ENCODE data around the gene STK33. TPM values are rescaled to one million over a fixed set of nuclear protein-coding genes. Genes with fewer than 3 reads are reported as not detected.

Gene STK33
- total RNA-seq, result 1 to 10 TPM in 1 of 2 experiments, under 1 TPM in 1; 0.72 to 1.1 TPM

GRCh38 chr11:8593935-8594909 is at the start of gene STK33:
Gene STK33 (minus strand): TSS chr11:8594228. CDS start chr11:8474905, 119,323 bp downstream.
- intact Hi-C loops (cut with micrococcal nuclease), result no loop called here
- H3K9me3 Mint-ChIP-seq, result no peaks in the 10 kb centered on the region
- H3K4me3 Mint-ChIP-seq, result peak within 1 kb of the TSS; percentile 61
- H3K27ac Mint-ChIP-seq, result no peak within 1 kb of the TSS
- peaks cover 53% of the 10 kb centered on the region for H3K27me3 Mint-ChIP-seq (ENCODE audit: low read depth)
- DNase-seq, result peak; percentile 63
- CTCF ChIA-PET, result interaction anchor here (0.6 to 1.6 kb wide), 4 partner anchors 15 to 495 kb away, joined by 3 read pairs; no protein-coding TSS in a partner anchor
- H3K36me3 Mint-ChIP-seq (ENCODE audit: low read depth), result no peaks in the 10 kb centered on the region
- H3K4me1 Mint-ChIP-seq (ENCODE audit: low read depth), result peaks cover 3% of the 10 kb centered on the region

GRCh38 chr11:8642196-8642841 is 48.3 kb upstream of the STK33 start:
- Mint-ChIP-seq H3K36me3 (ENCODE audit: low read depth) (peaks cover 36% of the 10 kb centered on the region), H3K27ac (no peak overlapping the region), H3K4me3 (no peak overlapping the region), H3K9me3 (no peaks in the 10 kb centered on the region), H3K4me1 (ENCODE audit: low read depth) (no peaks in the 10 kb centered on the region), H3K27me3 (ENCODE audit: low read depth) (no peaks in the 10 kb centered on the region)
- CTCF ChIA-PET, result interaction anchor here (0.6 kb wide), 1 partner anchor 182 kb away, joined by 3 read pairs; no protein-coding TSS in a partner anchor
- DNase-seq, result no peak
- intact Hi-C loops (cut with micrococcal nuclease), result no loop called here

- Mint-ChIP-seq H3K27me3 (ENCODE audit: low read depth) (no peaks in the 10 kb centered on the region), H3K9me3 (peaks cover 6% of the 10 kb centered on the region), H3K4me3 (no peak overlapping the region), H3K36me3 (ENCODE audit: low read depth) (peaks cover 40% of the 10 kb centered on the region), H3K4me1 (ENCODE audit: low read depth) (no peaks in the 10 kb centered on the region), H3K27ac (no peak overlapping the region)
- no peak for DNase-seq
- CTCF ChIA-PET, result no interaction called here
- intact Hi-C loops (cut with micrococcal nuclease), result no loop called here
These were observed 47.3 kb upstream of the STK33 start for GRCh38 chr11:8641332-8641731.

GRCh38 chr11:8640267-8640906 is 46.4 kb upstream of the STK33 start:
- H3K4me1 Mint-ChIP-seq (ENCODE audit: low read depth), result no peaks in the 10 kb centered on the region
- H3K27ac Mint-ChIP-seq, result no peak overlapping the region
- H3K27me3 Mint-ChIP-seq (ENCODE audit: low read depth), result no peaks in the 10 kb centered on the region
- CTCF ChIA-PET, result no interaction called here
- intact Hi-C loops (cut with micrococcal nuclease), result no loop called here
- peaks cover 47% of the 10 kb centered on the region for H3K36me3 Mint-ChIP-seq (ENCODE audit: low read depth)
- no peak overlapping the region for H3K4me3 Mint-ChIP-seq
- DNase-seq, result no peak
- peaks cover 6% of the 10 kb centered on the region for H3K9me3 Mint-ChIP-seq

GRCh38 chr11:8639655-8640054 is 45.6 kb upstream of the STK33 start:
- H3K36me3 Mint-ChIP-seq (ENCODE audit: low read depth), result peaks cover 47% of the 10 kb centered on the region
- CTCF ChIA-PET, result interaction anchor here (0.6 to 1.1 kb wide), 3 partner anchors 9 to 613 kb away, joined by 3 to 4 read pairs (median 3); no protein-coding TSS in a partner anchor
- H3K9me3 Mint-ChIP-seq, result peaks cover 6% of the 10 kb centered on the region
- no peaks in the 10 kb centered on the region for H3K4me1 Mint-ChIP-seq (ENCODE audit: low read depth)
- no peak for DNase-seq
- no peak overlapping the region for H3K4me3 Mint-ChIP-seq
- H3K27ac Mint-ChIP-seq, result no peak overlapping the region
- no peaks in the 10 kb centered on the region for H3K27me3 Mint-ChIP-seq (ENCODE audit: low read depth)
- intact Hi-C loops (cut with micrococcal nuclease), result no loop called here

GRCh38 chr11:8638300-8638699 is 44.3 kb upstream of the STK33 start:
- no peak overlapping the region for H3K27ac Mint-ChIP-seq
- CTCF ChIA-PET, result interaction anchor here (0.5 kb wide), 2 partner anchors 42 to 632 kb away, joined by 3 to 4 read pairs; no protein-coding TSS in a partner anchor
- intact Hi-C loops (cut with micrococcal nuclease), result no loop called here
- no peak overlapping the region for H3K4me3 Mint-ChIP-seq
- H3K27me3 Mint-ChIP-seq (ENCODE audit: low read depth), result no peaks in the 10 kb centered on the region
- H3K4me1 Mint-ChIP-seq (ENCODE audit: low read depth), result no peaks in the 10 kb centered on the region
- peaks cover 47% of the 10 kb centered on the region for H3K36me3 Mint-ChIP-seq (ENCODE audit: low read depth)
- DNase-seq, result no peak
- peaks cover 6% of the 10 kb centered on the region for H3K9me3 Mint-ChIP-seq

- CTCF ChIA-PET, result interaction anchor here (0.7 kb wide), 1 partner anchor 544 kb away, joined by 3 read pairs; no protein-coding TSS in a partner anchor
- DNase-seq, result no peak
These were observed 42.1 kb upstream of the STK33 start for GRCh38 chr11:8636127-8636526.

GRCh38 chr11:8634498-8634897 is 40.5 kb upstream of the STK33 start:
- intact Hi-C loops (cut with micrococcal nuclease), result no loop called here
- no peak overlapping the region for H3K4me3 Mint-ChIP-seq
- H3K27ac Mint-ChIP-seq, result no peak overlapping the region
- H3K4me1 Mint-ChIP-seq (ENCODE audit: low read depth), result no peaks in the 10 kb centered on the region
- H3K36me3 Mint-ChIP-seq (ENCODE audit: low read depth), result peaks cover 46% of the 10 kb centered on the region
- H3K27me3 Mint-ChIP-seq (ENCODE audit: low read depth), result no peaks in the 10 kb centered on the region
- peaks cover 6% of the 10 kb centered on the region for H3K9me3 Mint-ChIP-seq
- no peak for DNase-seq
- CTCF ChIA-PET, result no interaction called here

More at GRCh38 chr11:8636127-8636526, 42.1 kb upstream of the STK33 start:
- H3K9me3 Mint-ChIP-seq, result peaks cover 6% of the 10 kb centered on the region
- no peak overlapping the region for H3K27ac Mint-ChIP-seq
- peaks cover 48% of the 10 kb centered on the region for H3K36me3 Mint-ChIP-seq (ENCODE audit: low read depth)
- no peaks in the 10 kb centered on the region for H3K4me1 Mint-ChIP-seq (ENCODE audit: low read depth)
- H3K4me3 Mint-ChIP-seq, result no peak overlapping the region
- H3K27me3 Mint-ChIP-seq (ENCODE audit: low read depth), result no peaks in the 10 kb centered on the region
- intact Hi-C loops (cut with micrococcal nuclease), result no loop called here

GRCh38 chr11:8631395-8632118 is 37.5 kb upstream of the STK33 start:
- no peak overlapping the region for H3K27ac Mint-ChIP-seq

GRCh38 chr11:8624698-8625097 is 30.7 kb upstream of the STK33 start:
- Mint-ChIP-seq H3K9me3 (no peaks in the 10 kb centered on the region), H3K27me3 (ENCODE audit: low read depth) (no peaks in the 10 kb centered on the region), H3K4me3 (no peak overlapping the region), H3K36me3 (ENCODE audit: low read depth) (peaks cover 8% of the 10 kb centered on the region), H3K4me1 (ENCODE audit: low read depth) (no peaks in the 10 kb centered on the region), H3K27ac (no peak overlapping the region)
- intact Hi-C loops (cut with micrococcal nuclease), result no loop called here
- no peak for DNase-seq
- CTCF ChIA-PET, result interaction anchor here (0.5 kb wide), 1 partner anchor 67 kb away, joined by 3 read pairs; no protein-coding TSS in a partner anchor

More at GRCh38 chr11:8631395-8632118, 37.5 kb upstream of the STK33 start:
- intact Hi-C loops (cut with micrococcal nuclease), result no loop called here
- Mint-ChIP-seq H3K36me3 (ENCODE audit: low read depth) (peaks cover 23% of the 10 kb centered on the region), H3K27me3 (ENCODE audit: low read depth) (no peaks in the 10 kb centered on the region), H3K4me1 (ENCODE audit: low read depth) (no peaks in the 10 kb centered on the region), H3K9me3 (peaks cover 1% of the 10 kb centered on the region), H3K4me3 (no peak overlapping the region)
- CTCF ChIA-PET, result interaction anchor here (0.6 kb wide), 1 partner anchor 18 kb away, joined by 4 read pairs; no protein-coding TSS in a partner anchor
- DNase-seq, result no peak

- CTCF ChIA-PET, result no interaction called here
- Mint-ChIP-seq H3K27ac (no peak overlapping the region), H3K27me3 (ENCODE audit: low read depth) (no peaks in the 10 kb centered on the region), H3K4me1 (ENCODE audit: low read depth) (no peaks in the 10 kb centered on the region), H3K4me3 (no peak overlapping the region), H3K36me3 (ENCODE audit: low read depth) (peaks cover 16% of the 10 kb centered on the region), H3K9me3 (no peaks in the 10 kb centered on the region)
- intact Hi-C loops (cut with micrococcal nuclease), result no loop called here
- DNase-seq, result no peak
These were observed 27.1 kb upstream of the STK33 start for GRCh38 chr11:8621147-8621546.

Data from activated naive CD4-positive, alpha-beta T cell treated with anti-CD3 and anti-CD28 coated beads for 36 hours (primary cell).